ENCODE measurements around the gene MDM1. TPM values are rescaled to one million over a fixed set of nuclear protein-coding genes. Genes with fewer than 3 reads are reported as not detected.

Gene MDM1
- total and polyA plus RNA-seq, 2 of the 13 experiments (the other 11 are each of a cell fraction or from before 2014, with no cell fraction given), result 4.6 to 15.2 TPM

DNA sequence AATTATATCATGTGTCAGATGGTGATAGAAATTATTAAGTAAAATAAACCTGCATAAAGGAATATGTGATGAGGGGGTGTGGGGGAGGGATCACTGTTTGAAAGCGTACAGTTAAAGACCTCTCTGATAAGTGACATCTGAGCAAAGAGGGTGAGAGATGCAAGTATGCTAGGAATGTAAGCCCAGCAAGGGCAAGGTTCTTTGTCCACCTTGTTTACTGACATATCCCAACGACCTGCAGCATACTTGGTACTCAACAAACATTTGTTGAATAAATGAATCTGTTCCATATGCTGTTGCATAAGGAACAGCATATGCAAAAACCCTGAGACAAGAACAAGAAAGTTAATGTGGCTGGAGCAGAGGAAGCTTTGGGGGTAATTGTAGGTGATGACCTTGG is 12.0 kb upstream of the MDM1 start (continued):
- peak; percentile 61; the same call in 1 of the 2 replicates for TF ChIP-seq TBX3 (IDR thresholded peaks at IDR 0.05; ENCODE audit: borderline replicate concordance)
- TF ChIP-seq ZBTB37 (CRISPR knock-in tag; IDR thresholded peaks at IDR 0.05), result no peak
- TF ChIP-seq ZNF616 (CRISPR knock-in tag; IDR thresholded peaks at IDR 0.05; ENCODE audit: low read depth), result no peak
- no peak for TF ChIP-seq ZNF44 (CRISPR knock-in tag; IDR thresholded peaks at IDR 0.05)
- no peak for TF ChIP-seq ZBTB33 (CRISPR knock-in tag; IDR thresholded peaks at IDR 0.05)
- TF ChIP-seq ZMYM2 (CRISPR knock-in tag; IDR thresholded peaks at IDR 0.05), result peak; percentile 88; the same call in 1 of the 2 replicates
- TF ChIP-seq NCOA2 (CRISPR knock-in tag; IDR thresholded peaks at IDR 0.05), result peak; percentile 80
- TF ChIP-seq CEBPG (CRISPR knock-in tag; IDR thresholded peaks at IDR 0.05), result peak; percentile 64
- TF ChIP-seq, protein P1, sequence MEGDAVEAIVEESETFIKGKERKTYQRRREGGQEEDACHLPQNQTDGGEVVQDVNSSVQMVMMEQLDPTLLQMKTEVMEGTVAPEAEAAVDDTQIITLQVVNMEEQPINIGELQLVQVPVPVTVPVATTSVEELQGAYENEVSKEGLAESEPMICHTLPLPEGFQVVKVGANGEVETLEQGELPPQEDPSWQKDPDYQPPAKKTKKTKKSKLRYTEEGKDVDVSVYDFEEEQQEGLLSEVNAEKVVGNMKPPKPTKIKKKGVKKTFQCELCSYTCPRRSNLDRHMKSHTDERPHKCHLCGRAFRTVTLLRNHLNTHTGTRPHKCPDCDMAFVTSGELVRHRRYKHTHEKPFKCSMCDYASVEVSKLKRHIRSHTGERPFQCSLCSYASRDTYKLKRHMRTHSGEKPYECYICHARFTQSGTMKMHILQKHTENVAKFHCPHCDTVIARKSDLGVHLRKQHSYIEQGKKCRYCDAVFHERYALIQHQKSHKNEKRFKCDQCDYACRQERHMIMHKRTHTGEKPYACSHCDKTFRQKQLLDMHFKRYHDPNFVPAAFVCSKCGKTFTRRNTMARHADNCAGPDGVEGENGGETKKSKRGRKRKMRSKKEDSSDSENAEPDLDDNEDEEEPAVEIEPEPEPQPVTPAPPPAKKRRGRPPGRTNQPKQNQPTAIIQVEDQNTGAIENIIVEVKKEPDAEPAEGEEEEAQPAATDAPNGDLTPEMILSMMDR (CRISPR knock-in tag; IDR thresholded peaks at IDR 0.05), result no peak
- no peak for TF ChIP-seq MXD1 (CRISPR knock-in tag; IDR thresholded peaks at IDR 0.05)
- TF ChIP-seq ARNT2 (CRISPR knock-in tag; IDR thresholded peaks at IDR 0.05; ENCODE audit: low read depth), result no peak
- TF ChIP-seq KAT2B (IDR thresholded peaks at IDR 0.05; ENCODE audit: borderline replicate concordance, low read depth, low read length), result no peak
- 0 out of 2 replicates have a peak, but pooled peaks have one; percentile 55 for TF ChIP-seq FOXK2 (IDR thresholded peaks at IDR 0.05)
- no peak for TF ChIP-seq ZNF577 (CRISPR knock-in tag; IDR thresholded peaks at IDR 0.05; ENCODE audit: borderline replicate concordance, low read depth)
- no peak for TF ChIP-seq NRL (CRISPR knock-in tag; IDR thresholded peaks at IDR 0.05; ENCODE audit: borderline replicate concordance)
- TF ChIP-seq, protein P2, sequence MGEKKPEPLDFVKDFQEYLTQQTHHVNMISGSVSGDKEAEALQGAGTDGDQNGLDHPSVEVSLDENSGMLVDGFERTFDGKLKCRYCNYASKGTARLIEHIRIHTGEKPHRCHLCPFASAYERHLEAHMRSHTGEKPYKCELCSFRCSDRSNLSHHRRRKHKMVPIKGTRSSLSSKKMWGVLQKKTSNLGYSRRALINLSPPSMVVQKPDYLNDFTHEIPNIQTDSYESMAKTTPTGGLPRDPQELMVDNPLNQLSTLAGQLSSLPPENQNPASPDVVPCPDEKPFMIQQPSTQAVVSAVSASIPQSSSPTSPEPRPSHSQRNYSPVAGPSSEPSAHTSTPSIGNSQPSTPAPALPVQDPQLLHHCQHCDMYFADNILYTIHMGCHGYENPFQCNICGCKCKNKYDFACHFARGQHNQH (CRISPR knock-in tag; IDR thresholded peaks at IDR 0.05), result no peak
- no peak for TF ChIP-seq IKZF1 (IDR thresholded peaks at IDR 0.05)
- no peak for TF ChIP-seq ZNF580 (CRISPR knock-in tag; IDR thresholded peaks at IDR 0.05; ENCODE audit: borderline replicate concordance, low read depth)
- no peak for TF ChIP-seq ZFP82 (CRISPR knock-in tag; IDR thresholded peaks at IDR 0.05; ENCODE audit: borderline replicate concordance)
- TF ChIP-seq ZNF253 (CRISPR knock-in tag; IDR thresholded peaks at IDR 0.05; ENCODE audit: borderline replicate concordance), result no peak
- TF ChIP-seq ZNF547 (CRISPR knock-in tag; IDR thresholded peaks at IDR 0.05), result no peak
- TF ChIP-seq ZSCAN25 (CRISPR knock-in tag; IDR thresholded peaks at IDR 0.05), result no peak
- TF ChIP-seq NR0B2 (CRISPR knock-in tag; IDR thresholded peaks at IDR 0.05), result no peak
- 0 out of 2 replicates have a peak, but pooled peaks have one; percentile 27 for TF ChIP-seq ZSCAN31 (CRISPR knock-in tag; IDR thresholded peaks at IDR 0.05; ENCODE audit: low read depth)
- no peak for TF ChIP-seq FOSL2 (CRISPR knock-in tag; IDR thresholded peaks at IDR 0.05)
